GM18508 (cell line): ENCODE results near the gene MROH2B.

Experiments used
- ATAC-seq: cut with Tn5 transposase; IDR thresholded peaks from one replicate; pipeline ENCODE4 v1.9.1; 2021; ENCODE audit warnings: moderate number of reproducible peaks; ENCODE audit not compliant: insufficient read depth, unreplicated experiment

Gene MROH2B

GRCh38 chr5:41071242-41071641 lies at the start of gene MROH2B:
TSS of gene MROH2B (minus strand) at chr5:41071342. CDS start at chr5:41070852, 490 bp downstream.
- no peak for ATAC-seq

- no peak for ATAC-seq
Observed at GRCh38 chr5:41120600-41120999, 49.5 kb upstream of the MROH2B start.

- ATAC-seq, result no peak
Observed at GRCh38 chr5:41118177-41118576, 47.0 kb upstream of the MROH2B start.

GRCh38 chr5:41115281-41115680 lies 44.1 kb upstream of the MROH2B start:
- no peak for ATAC-seq

- ATAC-seq, result no peak
Observed at GRCh38 chr5:41112486-41113455, 41.6 kb upstream of the MROH2B start.

- ATAC-seq, result no peak
Observed at GRCh38 chr5:41109186-41109585, 38.0 kb upstream of the MROH2B start.

GRCh38 chr5:41102341-41102740 lies 31.2 kb upstream of the MROH2B start:
- no peak for ATAC-seq

GRCh38 chr5:41097642-41098041 lies 26.5 kb upstream of the MROH2B start:
- ATAC-seq, result no peak

- no peak for ATAC-seq
Observed at GRCh38 chr5:41095324-41096101, 24.4 kb upstream of the MROH2B start.

GRCh38 chr5:41094871-41095270 lies 23.7 kb upstream of the MROH2B start:
- no peak for ATAC-seq

- no peak for ATAC-seq
Observed at GRCh38 chr5:41093803-41094202, 22.7 kb upstream of the MROH2B start.

- ATAC-seq, result no peak
Observed at GRCh38 chr5:41087461-41087860, 16.3 kb upstream of the MROH2B start.

- ATAC-seq, result no peak
Observed at GRCh38 chr5:41083306-41083705, 12.2 kb upstream of the MROH2B start.

- no peak for ATAC-seq
Observed at GRCh38 chr5:41071975-41072374, 833 bp upstream of the MROH2B start.

GRCh38 chr5:41067714-41068568 lies 3.2 kb downstream of the MROH2B start:
- no peak for ATAC-seq

- ATAC-seq, result no peak
Observed at GRCh38 chr5:41065691-41066335, 5.3 kb downstream of the MROH2B start.

- ATAC-seq, result no peak
Observed at GRCh38 chr5:41057940-41058339, 13.2 kb downstream of the MROH2B start.

- no peak for ATAC-seq
Observed at GRCh38 chr5:41057231-41057630, 13.9 kb downstream of the MROH2B start.

- ATAC-seq, result peak; percentile 70
Observed at GRCh38 chr5:41048986-41049385, 22.2 kb downstream of the MROH2B start.
